Measurements from ENCODE around the gene ZNF71.

Gene ZNF71

DNA sequence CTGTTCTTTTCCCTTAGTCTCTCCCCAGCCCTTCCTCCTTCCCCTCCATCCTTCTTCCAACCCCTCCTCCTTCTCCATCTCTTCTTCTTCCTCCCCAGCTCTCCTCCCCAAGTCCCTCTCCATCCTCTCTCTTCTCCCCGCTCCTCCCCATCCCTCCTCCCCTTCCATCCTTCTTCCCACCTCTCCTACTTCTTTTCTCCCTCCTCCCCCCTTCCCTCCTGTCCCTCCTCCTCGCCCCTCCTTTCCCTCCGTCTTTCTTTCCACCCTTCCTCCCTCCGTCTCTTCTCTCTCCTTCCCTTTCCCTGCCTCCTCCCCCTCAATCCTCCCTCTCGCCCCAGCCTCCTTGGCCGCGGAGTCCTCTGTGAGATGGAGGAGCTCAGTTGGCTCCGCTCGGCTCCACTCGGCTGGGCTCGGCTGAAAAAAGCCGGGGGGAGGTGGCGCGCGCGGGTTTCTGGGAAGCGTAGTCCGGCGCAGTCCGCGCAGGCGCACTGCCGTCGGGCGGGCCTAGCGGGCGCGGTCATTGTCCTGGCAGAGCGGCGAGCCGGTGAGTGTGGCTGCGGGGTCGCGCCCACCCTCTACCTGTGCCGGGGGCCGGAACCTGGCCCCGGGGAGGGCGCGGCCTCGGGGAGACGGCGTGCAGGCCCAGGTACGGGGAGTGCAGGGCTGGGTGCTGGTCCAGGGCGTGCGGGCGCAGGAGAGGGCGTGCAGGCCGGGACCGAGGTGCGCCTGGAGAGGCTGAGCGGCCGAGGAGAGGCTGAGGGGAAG is at the start of gene ZNF71:
TSS of gene ZNF71 (plus strand) at position 520 of the 765 bp plus-strand sequence. CDS start 6,257 bp downstream, outside the sequence.
- DNase-seq (ENCODE audit: low spot score): peak; percentile 96

DNA sequence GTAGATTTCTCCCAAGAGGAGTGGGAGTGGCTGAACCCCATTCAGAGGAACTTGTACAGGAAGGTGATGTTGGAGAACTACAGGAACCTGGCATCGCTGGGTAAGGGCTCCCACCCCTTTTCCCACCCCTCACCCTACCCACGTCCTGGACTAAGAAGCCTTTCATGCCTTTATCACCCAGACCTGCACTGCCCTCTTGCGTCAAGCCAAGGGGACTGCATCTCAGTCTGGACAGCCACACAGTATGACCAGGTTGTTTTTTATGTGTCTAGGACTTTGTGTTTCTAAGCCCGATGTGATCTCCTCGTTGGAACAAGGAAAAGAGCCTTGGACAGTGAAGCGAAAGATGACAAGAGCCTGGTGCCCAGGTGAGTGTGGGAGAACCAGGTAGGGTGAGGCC is 47.6 kb upstream of the ZNF71 start:
- no peak for DNase-seq (ENCODE audit: low spot score)

DNA sequence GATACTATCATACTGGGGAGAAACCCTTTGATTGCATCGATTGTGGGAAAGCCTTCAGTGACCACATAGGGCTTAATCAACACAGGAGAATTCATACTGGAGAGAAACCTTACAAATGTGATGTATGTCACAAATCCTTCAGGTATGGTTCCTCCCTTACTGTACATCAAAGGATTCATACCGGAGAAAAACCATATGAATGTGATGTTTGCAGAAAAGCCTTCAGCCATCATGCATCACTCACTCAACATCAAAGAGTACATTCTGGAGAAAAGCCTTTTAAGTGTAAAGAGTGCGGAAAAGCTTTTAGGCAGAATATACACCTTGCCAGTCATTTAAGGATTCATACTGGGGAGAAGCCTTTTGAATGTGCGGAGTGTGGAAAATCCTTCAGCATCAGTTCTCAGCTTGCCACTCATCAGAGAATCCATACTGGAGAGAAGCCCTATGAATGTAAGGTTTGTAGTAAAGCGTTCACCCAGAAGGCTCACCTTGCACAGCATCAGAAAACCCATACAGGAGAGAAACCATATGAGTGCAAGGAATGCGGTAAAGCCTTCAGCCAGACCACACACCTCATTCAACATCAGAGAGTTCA is 40.7 kb upstream of the ZNF71 start:
- no peak for DNase-seq (ENCODE audit: low spot score)

DNA sequence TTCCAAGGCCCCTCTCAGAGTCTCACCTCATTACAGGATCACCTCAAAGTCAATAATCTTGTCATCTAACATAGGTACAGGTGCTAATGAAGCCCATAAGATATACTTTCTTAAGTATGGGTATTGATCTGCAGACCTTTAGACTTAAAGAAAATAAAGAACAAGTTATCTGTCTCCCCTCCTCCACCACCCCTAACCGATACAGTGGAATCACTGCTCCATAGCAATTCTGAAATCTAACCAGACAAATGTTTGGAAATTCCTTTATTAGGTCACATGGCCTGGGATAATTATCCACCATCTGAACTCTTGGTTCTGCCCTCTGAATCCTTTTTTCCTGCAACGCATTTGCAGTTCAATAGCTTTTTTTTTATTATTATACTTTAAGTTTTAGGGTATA is 32.3 kb upstream of the ZNF71 start:
- no peak for DNase-seq (ENCODE audit: low spot score)

DNA sequence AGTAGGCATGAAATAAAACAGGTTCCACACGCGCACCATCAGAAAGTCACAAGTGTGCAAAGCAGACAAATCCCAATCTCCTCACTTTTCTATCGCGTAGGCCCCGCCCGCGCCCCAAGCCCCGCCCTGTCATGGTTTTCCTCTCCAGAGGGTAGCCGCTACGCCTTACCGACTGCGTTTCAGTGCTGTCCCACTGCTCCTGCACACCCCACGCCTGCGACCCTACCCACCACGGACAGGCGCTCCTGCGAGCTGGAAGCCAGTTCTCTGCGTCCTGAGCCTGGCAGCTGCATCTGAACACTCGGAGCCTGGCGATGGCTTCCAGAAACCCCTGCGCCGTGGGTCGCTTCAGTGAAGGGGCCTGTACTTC is 28.2 kb upstream of the ZNF71 start:
- peak; percentile 33 for DNase-seq (ENCODE audit: low spot score)

DNA sequence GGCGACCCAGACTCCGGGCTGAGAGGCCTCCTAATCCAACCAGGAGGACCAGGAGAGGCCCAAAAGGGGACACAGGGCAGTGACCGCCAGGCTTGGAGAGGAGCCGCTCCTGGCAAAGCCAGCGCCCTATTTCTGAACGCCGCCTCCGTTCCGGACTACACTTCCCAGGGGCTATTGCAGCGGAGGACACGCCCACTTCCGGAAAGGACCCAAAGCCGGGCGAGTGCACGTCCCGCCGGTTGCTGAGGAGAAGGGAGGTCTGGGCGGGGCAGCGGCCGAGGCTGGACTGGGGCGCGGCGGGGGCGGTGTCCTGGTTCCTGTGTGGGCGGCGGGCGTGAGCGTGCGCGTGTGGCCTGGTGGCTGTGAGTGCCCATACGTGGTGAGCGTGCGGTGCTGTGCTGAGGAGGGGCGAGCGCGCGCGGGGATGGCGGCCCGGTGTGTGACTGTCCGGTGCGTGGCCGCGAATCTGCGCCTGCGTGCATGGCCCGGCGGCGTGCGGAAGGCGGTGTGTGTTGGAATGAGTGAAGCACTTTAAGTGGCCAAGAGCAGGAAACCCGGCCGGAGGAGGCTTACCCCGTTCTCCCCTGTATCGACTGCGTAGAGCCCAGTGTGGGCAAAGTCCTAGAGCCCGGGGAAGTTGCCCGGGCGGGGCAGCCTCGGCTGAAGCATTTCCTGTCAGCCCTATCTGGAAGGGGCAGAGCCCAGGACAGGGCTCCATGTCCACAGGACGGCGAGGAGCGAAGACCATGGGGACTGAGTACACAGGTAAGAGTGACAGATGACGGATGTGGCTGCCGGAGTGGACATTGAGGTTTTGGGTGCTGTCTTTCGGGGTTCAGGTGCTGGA is 27.6 kb upstream of the ZNF71 start, which contains the start of gene ZNF470:
TSS of gene ZNF470 (plus strand) at position 195 of the 847 bp plus-strand sequence. CDS start 2,844 bp downstream, outside the sequence.
- peak; percentile 93 for DNase-seq (ENCODE audit: low spot score)

DNA sequence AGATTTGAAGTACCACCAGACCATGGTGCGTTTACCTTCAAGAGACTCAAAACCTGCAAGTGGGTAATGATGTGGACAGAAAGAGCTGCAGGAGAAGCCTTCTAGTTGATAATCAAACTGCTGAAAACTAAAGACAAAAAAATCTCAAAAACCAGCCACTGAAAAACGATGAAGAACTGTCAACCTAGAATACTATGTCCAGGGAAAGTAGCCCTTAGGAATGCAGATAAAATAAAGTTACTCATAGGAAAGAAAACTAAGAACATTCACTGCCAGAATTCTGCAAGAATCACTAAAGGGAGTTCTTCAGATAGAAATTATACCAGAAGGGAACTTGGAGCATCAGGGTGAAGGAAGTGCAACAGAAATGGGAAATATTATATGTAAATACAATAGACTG is 22.5 kb upstream of the ZNF71 start:
- no peak for DNase-seq (ENCODE audit: low spot score)

DNA sequence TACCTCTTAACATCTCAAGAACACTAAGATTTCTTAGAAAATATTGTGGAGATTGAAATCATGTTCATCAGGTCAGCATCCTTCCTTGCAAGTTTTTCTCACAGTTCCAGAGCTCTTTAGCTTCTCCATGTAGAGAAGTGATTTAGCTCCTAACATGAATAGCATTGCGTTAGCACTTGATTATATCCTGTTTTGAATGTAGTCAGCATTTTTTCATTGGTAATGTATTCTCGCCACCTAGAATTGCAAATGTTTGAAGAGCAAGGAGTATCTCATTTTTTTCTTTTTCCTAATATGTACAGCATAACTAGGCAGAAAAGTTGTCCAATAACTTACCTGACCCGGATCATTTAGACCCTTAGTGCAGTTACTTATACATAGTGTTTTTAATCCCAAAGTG is 21.2 kb upstream of the ZNF71 start:
- no peak for DNase-seq (ENCODE audit: low spot score)

DNA sequence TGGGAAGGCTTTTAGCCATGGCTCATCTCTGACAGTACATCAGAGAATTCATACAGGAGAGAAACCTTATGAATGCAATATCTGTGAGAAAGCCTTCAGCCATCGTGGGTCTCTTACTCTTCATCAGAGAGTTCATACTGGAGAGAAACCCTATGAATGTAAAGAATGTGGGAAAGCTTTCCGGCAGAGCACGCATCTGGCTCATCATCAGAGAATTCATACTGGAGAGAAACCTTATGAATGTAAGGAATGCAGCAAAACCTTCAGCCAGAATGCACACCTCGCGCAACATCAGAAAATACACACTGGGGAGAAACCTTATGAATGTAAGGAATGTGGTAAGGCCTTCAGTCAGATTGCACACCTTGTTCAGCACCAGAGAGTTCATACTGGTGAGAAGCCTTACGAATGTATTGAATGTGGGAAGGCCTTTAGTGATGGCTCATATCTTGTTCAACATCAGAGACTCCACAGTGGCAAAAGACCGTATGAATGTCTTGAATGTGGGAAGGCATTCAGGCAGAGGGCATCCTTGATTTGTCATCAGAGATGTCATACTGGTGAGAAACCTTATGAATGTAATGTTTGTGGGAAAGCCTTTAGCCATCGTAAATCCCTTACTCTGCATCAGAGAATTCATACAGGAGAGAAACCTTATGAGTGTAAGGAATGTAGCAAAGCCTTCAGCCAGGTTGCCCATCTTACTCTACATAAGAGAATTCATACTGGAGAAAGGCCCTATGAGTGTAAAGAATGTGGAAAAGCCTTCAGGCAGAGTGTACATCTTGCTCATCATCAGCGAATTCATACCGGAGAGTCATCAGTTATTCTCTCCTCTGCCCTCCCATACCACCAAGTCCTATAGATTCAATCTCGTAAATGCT is 17.1 kb upstream of the ZNF71 start:
- no peak for DNase-seq (ENCODE audit: low spot score)

DNA sequence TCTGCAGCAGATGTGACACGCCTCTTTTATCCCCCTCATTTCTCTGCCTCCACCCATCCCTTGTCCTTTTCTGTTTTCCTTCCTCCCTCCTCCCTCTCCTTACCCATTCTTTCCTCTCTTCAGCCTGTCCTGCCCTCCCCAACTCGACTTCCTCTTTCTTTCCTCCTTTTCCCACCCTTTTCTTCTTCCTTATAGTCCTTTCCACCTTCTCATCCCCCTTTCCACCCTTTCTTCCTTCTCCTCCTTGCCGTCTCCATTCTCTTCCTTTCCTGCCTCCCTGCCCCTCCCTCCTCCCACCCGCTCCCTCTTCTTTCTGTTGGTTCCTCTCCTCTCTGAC is 688 bp upstream of the ZNF71 start:
- DNase-seq (ENCODE audit: low spot score): no peak

DNA sequence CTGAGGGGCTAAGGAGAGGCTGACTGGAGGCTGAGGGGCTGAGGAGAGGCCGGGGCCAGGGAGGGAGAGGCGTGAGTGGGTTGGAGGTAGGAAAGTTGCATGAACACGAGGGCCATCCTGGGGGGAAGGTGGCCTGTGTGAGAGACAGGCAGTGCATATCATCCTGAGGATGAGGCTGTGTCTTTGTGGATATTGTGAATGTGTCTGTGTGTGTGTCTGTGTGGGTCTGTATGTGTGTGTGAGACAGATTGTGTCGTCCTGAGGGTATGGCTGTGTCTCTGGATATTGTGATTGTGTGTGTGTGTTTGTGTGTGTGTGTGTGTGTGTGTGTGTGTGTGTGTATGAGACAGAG is 422 bp downstream of the ZNF71 start:
- DNase-seq (ENCODE audit: low spot score): no peak

DNA sequence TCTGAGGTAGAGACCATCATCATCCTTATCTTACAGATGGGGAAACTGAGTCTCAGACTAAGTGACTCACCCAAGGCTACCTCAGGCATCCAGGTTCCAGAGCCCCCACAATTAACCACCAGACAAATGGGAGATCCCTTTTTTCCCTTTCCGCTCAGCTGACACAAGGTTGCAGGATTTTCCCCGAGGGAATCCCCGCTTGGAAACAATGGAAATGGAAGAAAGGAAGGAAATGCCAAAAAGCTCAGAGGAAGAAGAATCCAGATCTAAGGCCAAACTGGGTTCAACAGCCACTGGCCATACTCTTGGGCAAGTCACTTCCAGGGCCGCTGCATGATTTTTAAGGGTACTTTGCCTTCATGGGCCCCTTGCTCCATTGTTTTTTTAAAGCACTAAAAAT is 1.6 kb downstream of the ZNF71 start:
- DNase-seq (ENCODE audit: low spot score): no peak

DNA sequence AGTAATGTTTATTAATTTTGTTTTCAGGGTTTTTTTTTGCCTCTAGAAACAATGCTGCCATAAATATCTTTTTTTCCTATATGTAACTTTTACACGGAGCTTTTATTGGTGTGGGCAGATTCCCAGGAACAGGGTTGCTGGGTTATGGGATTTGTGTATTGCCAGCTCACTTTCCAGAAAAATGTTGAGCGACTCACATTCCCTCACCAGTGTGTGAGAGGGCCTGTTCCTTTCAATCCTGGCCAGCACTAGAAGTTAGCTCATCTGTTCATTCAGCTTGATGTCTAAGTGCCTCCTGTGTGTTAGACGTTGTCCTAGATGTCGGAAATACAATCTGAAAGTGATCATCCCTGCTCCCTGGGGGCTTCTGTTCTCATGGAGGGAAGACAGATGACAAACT is 2.6 kb downstream of the ZNF71 start:
- no peak for DNase-seq (ENCODE audit: low spot score)

DNA sequence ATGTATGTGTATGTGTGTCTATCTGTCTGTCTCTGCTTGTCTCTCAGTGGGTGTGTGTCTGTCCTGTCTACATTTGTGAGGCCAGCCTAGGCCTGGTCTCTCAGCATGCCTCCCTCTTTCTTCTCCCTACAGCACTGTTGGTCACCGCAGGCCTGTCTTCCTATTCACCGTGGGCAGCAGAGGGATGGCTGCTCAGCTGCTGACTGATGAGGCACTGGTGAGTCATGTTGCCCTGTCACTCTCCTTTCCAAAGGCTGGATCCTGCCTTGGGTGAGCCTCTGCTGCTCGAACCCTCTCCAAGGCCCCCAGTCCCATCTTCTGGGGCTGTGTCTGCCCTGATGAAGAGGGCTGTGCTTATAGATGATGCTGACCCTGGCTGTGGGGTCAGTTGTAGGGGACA is 6.3 kb downstream of the ZNF71 start:
- no peak for DNase-seq (ENCODE audit: low spot score)

DNA sequence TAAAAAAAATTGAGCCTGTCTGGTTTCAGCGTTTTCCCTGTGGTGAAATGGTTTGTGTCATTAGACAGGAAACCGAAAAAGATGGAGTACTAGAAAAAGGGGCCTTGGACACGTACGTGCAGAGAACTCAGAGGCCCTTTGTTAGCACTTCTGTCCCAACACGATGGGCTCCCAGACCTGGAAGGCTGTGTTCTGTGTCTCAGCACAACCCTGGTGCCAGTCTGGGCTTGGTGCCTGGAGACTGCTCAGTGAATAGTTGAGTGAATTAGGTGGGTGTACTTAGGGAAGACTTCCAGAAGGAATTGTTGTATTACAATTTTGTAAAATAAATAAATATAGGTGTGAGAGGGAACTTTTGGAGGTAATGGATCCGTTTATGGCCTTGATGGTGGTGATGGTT is 8.7 kb downstream of the ZNF71 start:
- DNase-seq (ENCODE audit: low spot score): no peak

DNA sequence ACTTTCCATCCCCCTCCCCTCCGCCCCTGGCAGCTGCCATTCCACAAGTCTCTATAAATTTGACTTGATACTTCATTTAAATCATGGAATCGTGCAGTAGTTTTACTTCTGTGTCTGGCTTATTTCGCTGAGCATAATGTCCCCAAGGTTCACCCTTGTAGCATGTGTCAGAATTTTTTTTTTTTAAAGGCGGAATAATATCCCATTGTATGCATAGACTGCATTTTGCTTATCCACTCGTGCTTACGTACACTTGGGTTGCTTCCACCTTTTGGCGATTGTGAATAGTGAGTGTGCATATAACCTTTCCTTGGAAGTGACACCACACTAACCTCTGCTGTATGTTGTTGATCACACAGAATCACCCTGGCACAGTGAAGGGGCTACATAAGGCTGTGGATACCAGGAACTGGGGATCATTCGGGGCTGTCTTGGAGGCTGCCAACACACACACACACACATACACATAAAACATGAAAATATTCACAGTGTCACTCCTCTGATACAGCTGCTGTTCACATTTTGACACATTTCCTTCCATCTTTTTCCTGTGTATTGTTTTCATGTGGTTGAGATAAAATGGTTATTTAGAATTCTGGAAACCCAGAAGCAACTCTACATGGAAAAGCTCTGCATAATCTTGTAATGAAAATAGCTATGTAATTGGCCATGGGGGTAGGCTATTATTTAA is 13.3 kb downstream of the ZNF71 start:
- no peak for DNase-seq (ENCODE audit: low spot score)

DNA sequence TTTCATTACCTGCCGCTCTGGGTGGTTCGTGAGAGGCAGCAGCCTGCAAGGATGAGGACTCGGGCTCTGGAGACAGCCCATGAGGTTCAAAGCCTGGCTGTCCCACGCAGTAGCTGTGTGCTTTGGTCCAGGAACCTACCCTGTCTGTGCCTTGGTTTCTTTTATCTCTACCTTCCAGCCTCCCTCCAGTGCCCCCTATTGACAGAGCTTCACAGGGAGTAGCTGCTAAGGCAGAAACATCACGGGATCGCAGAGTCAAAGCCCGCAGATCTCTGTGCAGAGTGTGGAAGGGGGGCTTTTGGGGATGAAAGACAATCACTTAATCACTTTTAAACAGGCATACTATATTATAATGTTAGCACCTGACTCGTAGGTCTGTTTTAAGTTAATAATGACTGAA is 16.2 kb downstream of the ZNF71 start:
- no peak for DNase-seq (ENCODE audit: low spot score)

DNA sequence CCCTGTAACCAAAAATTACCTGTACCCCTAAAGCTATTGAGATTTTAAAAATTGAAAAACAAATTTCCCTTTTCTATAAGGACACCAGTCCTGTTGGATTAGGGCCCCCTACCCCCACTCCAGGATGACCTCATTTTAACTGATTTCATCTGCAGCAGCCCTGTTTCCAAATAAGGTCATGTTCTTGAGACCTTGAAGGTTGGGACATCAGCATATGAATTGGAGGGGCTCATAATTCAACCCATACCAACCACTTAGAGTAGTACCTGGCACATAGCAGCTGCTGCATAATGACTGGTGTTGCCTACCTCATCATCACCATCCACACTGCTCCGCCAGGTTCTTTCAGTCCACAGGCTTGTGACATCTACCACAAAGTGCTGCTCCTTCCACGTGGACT is 17.6 kb downstream of the ZNF71 start:
- DNase-seq (ENCODE audit: low spot score): no peak

DNA sequence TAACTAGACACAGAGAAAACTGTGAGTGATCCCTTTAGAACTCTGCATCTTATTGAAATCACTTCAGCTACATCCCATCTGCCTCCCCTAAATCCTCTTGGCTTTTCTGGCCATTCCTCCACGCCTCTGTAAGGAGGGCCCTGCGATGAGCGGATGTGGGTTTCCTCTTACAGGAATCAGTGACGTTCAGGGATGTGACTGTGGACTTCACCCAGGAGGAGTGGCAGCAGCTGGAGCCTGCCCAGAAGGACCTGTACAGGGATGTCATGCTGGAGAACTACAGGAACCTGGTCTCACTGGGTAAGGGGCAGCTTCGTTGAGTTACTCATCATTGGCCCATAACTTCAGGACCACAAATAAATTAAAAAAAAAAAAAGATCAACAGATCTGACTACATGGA is 18.5 kb downstream of the ZNF71 start:
- DNase-seq (ENCODE audit: low spot score): no peak

DNA sequence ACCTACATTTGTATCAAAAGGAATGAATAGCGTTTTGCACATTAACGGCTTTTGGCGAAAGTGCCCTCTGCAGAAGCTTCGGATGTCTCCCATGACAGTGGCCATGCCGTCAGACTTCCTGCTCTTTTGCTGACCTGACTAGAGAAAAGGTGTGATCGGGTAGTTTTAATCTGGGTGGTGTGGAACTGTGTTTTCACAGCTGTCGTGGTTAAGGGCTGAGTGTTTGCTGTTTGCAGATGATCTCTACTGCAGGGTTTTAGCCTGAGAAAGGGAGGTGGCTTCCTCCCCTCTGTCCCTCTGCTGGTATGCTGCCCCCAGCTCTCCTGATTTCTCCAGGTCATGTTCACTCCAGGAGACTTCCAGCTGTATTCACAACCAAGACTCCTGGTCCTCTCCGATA is 22.4 kb downstream of the ZNF71 start:
- DNase-seq (ENCODE audit: low spot score): no peak

DNA sequence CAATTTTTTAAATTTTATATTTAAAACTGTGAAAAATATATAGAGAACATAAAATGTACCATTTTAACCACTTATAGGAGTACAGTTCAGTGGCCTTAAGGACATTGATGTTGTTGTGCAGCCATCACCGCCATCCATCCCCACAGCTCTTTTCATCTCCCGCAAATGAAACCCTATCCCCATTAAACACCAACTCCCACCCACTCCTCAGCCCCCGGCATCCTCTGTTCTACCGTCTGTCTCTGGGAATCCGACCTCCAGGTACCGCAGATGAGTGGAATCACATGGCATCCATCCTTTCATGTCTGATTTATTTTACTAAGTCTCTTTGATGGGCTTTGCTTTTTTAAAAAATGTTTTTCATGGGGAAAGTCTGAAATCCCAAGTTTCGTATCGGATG is 24.0 kb downstream of the ZNF71 start:
- DNase-seq (ENCODE audit: low spot score): no peak

DNA sequence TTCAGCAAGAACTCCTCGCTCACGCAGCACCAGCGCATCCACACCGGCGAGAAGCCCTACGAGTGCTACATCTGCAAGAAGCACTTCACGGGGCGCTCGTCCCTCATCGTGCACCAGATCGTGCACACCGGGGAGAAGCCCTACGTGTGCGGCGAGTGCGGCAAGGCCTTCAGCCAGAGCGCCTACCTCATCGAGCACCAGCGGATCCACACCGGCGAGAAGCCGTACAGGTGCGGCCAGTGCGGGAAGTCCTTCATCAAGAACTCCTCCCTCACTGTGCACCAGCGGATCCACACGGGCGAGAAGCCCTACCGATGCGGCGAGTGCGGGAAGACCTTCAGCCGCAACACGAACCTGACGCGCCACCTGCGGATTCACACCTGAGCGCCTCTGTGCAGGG is 27.3 kb downstream of the ZNF71 start:
- no peak for DNase-seq (ENCODE audit: low spot score)

All from HuH-7 (cell line).